ELR (cell line): ENCODE measurements around the gene WDR4.
"Not testable (repeated sequence)": the region's sequence is repeated elsewhere in the genome, so short reads cannot be mapped to it uniquely, and the experiment has no call there.

Experiments
- DNase-seq: peaks from one replicate; pipeline ENCODE4 v3.0.0-alpha.2; 2015; ENCODE audit warnings: low read depth

WDR4 gene

DNA sequence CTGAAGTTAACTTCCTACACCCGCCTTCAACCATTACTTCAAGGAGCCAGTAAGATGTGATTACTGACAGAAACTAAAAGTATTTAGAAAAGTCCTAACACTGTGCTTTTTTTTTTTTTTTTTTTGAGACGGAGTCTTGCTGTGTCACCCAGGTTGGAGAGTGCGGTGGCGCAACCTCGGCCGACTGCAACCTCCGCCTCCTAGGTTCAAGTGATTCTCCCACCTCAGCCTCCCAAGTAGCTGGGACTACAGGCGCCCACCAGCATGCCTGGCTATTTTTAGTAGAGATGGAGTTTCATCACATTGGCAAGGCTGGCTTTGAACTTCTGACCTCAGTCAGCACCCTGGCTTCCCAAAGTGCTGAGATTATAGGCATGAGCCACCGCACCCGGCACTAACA lies 3.5 kb downstream of the WDR4 start:
- DNase-seq: not testable (repeated sequence)

DNA sequence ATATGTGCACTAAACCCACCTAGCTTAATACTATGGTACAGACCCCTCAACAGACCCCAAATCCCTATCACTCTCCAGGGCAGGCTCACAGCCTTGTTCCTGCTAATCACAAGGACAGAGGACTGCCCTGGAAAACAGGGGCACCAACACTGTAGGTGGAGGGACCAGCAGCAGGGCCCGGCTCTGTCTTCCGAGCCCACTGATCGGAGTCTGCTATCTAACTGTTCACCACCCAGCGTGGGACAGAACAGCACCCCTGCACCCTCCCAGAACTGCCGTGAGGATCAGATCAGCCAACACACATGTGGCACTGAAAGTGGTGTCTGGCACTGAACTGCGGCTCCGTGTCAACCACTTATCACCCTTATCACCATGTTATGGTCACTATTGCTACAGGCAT lies 6.2 kb downstream of the WDR4 start:
- no peak for DNase-seq

DNA sequence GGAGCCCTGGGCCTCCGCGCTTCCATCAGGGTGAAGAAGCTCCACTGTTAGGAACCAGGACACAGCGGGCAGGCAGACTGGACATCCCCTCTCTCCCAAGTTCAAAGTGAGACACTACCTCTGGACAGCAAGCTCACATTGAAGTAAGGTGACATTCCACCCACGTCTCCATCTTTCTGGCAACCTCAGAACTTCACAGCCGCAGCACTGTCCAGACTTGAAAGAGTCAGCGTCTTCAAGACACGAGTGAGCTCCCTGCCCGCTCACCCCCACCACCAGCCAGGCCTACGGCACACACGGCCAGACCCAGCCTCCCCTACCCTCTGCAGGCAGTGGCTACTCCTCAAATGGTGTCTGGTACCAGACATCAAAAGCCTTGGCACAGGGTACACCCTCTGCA lies 11.1 kb downstream of the WDR4 start:
- DNase-seq: no peak

DNA sequence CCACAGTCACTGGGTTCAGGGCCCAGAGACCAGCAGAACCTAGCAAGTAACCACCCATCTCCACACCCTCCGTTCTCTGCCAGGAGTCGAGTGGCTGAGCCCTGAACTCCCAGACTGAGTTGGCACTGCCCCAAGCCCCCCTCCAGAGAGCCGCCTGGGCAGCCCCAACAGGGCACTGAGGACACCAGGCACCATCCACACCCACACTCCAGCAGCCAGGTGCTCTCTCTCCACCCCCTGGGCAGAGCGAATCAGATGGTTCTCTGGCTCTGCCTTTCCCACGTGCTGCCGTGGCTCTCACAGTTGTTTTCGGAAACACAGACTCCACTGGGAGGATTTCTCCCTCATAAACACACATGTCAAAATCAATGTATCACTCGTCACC lies 13.6 kb downstream of the WDR4 start:
- DNase-seq: no peak

DNA sequence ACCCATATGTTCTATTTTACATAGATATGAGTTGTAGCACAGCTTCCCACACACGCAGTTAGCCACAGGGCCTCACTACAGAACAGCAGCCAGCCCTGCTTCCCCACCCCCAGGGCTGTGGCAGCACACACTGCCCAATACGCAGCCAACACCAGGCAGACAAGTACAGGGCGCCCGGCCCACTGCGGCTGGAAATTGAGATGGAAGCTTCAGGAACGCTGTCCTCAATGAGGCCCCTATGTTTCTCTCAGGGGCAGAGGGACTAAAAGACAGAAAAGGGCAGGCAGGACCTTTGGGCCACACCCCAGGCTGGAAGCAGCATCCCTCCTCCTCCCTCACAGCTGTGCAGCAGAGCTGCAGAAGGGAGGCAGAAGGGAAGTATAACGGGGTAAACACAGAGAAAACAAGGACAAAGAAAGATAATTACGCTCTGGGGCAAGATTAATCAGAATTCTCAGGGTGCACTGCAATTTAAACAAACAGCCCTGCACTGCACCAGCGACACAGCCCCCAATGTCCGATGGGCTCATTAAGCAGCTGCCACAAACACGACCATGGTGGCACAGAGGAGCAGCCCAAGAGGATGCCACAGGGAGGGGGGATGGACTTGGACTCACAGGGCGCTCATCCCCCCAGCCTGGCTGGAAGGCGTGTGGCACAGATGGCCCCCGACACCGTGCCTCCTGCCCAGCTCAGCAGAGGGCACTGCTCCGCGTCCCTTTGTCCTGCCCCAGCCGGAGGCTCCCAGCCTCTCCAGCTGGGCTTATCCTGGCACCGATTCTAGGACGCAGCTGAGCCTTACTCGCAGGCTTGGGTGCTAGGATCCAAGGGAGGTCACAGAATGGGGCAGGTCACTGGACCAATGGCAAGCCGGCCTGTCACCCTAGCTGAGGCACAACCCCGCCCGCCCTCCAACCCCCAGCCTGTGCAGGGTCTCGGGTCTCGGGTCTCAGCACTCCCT lies 14.2 kb downstream of the WDR4 start:
- no peak for DNase-seq

DNA sequence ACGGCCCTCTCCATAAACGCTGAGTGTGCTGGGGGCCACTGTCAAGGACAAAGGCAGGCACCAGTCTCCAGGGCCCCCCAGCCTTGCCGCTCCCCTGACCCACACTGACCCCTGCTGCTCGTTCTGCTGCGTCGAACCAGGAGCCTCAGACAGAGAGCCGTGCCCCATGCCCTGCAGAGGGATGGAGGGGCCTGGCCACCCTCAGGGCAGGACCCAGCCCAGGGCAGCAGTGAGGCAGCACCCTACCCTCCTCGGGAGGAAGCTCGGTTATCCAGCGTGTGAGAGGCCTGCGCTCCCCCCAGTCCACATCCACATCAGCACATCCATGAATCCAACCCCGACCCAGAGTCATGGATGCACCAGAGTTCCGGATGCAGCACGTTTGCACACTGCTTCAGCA lies 15.1 kb downstream of the WDR4 start:
- DNase-seq: no peak

DNA sequence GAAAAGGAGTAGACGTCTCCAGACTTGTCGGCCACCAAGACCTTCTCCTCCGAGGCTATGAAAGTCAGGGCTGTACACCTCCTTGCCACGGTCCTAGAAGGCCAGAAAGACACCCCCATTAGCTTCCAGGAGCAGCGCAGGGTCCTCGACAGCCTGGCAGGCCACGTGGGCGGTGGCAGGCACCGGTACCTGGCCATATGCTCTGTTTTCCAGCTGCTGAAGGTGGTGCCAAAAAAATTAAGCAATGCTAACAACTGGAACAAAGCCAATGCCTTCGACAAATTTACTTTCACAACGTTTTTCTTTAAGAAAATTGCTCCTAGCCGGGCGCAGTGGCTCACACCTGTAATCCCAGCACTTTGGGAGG lies 15.9 kb downstream of the WDR4 start:
- no peak for DNase-seq

DNA sequence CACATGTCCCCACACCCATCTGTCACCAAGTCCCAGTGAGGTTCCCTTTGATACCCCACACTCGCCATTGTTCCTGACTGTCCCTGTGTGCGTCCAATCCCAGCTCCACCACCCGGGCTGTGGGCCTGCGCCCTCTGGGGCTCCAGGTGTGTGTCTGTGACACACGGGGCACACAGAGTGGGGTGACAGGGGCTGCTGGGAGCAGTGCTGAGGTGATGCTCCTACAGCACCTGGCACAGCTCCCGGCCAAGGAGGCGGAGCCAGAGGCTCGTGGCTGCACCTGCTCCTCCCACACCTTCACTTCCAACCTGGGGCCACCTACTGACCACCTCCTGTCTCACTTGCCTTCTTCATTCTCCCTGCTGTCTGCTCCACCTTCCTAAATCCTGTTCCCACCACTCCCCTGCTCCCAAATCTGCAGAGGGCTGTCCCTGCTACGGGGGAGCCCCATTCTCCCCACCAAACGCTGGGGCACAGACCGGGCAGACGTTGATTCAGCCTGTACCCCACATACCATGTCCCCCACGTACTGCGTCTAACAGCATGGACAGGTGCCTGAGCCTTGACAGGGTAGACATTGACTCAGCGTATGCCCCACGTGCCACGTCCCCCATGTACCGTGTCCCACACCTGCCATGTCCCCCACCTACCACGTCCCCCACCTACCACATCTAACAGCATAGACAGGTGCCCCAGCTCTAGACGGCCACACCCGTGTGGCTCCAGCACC lies 16.4 kb downstream of the WDR4 start:
- no peak for DNase-seq

DNA sequence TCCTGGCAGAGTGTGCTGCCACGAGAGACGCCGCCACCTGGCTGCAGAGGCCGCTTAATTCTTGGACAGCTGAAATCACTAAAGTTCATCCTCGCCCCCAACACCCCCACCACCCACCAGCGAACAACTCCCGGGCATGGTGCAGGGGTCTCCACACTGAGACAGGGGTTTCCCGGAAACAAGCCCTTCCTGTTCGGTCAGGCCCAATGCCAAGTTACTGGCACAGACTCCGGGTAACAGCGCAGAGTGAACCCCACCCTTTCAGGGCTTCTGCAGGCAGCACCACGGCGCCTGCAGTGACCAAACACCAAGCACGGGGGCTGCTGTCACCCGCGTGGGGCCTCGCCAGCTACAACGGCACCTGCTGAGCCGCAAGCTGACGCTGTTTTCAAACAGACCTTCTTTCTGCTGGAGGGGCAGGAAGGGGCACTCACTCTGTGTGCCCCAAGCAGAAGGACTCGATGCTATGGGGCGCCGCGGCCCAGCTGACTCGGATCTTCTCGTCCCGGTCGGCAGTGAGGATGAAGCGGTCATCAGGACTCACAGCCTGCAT lies 17.4 kb downstream of the WDR4 start:
- no peak for DNase-seq

DNA sequence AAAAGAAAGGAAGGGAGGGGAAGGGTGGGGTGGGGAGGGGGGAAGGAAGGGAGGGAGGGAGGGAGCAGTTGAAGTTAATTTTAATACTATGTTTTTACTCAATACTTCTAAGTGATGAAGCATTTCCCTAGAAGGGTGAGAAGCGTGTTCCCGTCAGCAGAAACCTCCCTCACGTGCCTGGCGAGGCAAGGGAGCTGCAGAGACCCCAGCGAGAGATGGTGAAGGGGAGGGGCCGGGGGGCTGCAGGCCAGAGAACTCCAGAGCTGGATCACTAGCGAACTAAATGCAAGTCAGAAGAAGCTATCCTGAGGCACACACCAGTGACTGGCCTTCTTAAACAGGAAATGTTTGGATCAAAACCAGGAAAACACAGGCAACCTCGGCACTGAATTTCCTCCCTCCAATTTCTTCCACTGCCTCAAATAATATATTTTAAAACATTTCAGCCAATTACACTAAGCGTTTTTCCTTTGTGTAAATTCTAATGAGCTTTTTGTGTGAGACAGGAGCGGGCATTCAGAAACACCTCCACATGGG lies 18.0 kb downstream of the WDR4 start:
- DNase-seq: no peak

DNA sequence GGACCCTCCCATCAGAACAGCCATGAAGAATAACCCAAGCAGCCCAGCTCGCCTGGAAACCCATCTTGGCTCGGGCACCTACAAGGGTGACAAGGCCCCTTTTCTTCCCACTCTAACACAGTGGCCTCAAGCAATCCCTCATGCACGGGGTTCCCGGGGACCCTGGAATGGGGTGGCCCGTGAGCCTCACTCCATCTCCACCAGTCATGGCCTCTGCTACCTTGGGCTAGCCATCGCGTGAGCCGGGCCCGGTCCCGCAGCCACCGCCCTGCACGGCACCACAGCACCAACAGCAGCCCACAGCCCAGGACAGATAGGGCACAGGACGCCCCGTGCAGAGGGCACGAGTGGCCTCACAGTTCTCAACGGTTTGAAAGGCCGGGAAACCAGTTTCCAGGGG lies 19.0 kb downstream of the WDR4 start:
- no peak for DNase-seq

DNA sequence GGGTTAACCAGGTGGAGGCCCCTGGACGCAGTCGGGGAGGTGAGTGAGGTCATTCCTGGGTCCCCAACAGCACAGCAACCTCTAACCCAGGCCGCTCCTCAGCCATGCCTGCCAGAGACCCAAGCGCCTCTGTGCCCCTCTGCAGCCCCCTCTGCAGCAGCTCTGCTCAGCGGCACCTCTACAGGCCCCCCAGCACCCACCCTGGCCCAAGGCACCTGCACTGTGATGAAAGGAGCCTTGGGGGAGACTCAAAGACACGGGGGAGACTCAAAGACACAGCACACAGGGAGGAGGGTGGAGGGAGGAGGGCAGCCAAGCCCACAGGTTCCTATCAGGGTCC lies 19.5 kb downstream of the WDR4 start:
- DNase-seq: no peak

DNA sequence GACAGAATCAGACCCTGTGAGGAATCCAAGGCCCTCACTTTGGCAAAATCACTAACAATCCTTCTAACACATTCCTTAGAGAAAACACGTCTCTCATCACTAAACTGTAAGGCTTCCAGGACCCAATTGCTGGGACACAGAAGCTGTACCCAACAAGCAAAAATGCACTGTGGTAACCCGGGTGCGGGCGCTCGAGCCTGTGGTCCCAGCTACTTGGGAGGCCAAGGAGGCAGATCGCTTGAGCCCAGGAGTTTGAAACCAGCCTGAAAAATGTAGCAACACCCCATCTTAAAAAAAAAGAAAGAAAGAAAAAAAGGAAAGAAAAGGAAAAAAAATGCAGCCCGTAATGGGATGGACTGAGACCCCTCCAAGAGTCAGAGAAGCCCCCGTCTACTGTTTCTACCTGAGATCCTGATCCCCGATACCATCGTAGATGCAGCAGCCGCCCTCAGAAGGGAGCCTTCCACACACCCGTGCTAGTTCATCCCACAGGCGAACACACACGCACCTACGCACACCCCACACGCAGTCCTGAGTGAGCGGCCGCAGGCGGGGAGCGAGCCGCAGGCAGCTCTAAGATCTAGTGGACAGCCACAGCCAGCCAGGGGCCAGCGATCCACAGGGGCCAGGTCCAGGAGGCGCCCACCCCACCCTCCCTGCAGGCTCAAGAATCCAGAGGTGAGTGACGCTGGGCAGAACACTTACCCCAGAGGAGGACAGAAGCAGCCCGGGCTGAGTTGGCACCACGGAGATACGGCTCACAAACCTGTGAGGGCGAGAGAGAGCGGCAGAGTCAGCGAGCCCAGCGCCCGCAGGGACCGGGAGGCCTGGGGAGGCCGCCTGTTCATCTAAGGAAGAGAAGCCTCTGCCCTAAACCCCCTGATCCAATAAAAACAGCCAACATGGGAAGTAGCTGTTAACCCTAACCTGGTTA lies 20.1 kb downstream of the WDR4 start:
- DNase-seq: no peak

DNA sequence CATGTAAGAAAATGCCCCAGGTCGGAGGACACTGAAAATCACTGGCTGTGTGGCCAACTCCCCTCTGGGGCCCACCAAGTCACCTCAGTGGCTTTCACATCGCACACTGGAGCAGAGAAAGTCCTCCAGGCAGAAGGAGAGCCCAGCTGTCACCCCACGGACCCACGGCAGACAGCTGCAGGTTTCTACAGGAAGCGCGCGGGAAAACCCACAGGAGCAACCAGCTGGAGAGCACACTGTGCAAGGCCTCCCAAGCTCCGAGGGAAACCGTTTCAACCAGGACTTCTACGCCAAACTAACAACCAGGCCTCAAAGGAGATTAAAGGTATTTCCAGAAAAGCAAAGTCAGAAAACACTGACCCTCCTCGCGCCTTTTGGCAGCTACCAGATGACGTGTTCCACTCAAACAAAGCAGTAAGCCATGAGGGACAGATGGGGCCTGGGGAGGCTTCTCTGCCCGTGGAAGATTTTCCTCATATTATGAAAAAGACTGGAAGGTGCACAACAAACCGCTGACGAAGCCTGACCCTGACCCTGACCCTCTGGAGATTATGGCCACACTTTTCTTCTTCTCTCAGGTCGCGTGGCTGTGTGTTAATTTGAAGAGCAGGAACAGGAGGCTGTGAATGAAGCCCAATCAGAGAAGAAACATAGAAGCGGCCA lies 21.0 kb downstream of the WDR4 start:
- DNase-seq: no peak

DNA sequence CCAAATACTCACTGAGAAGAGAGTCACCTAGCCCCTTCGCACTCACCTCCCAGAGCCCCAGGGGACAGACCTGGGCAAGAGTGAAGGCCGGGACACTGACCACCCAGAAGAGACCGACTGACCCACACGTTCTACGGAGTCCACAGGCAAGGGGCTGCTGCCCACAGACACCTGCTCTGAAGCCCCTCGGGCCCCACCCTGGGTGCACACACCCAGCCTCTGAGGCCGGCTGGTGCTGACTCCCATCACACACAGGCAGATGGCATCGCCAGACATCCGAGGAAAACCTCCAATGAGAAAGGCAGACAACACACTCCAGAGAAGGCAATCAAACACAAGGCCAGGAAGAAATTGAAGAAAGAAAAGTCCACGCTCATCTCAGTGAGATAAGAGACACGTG lies 22.1 kb downstream of the WDR4 start:
- DNase-seq: no peak

DNA sequence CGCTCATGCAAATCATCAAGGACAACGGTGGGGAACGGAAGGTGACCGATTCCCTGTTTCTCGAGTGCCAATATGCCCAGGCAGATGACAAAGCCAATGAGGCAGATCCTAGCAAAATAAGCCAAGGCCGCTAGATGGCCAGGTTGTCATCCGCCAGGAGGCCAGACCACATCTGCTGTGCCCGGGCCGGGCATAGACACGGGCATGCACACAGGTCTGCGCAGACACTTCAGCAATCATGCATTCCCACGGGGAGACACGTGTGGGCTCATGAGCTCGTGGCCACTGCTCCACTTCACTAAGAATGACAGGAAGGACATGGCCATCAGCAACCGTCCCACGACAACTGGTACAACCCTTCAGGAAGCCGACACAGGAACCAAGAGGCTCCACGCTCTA lies 23.4 kb downstream of the WDR4 start:
- DNase-seq: no peak

DNA sequence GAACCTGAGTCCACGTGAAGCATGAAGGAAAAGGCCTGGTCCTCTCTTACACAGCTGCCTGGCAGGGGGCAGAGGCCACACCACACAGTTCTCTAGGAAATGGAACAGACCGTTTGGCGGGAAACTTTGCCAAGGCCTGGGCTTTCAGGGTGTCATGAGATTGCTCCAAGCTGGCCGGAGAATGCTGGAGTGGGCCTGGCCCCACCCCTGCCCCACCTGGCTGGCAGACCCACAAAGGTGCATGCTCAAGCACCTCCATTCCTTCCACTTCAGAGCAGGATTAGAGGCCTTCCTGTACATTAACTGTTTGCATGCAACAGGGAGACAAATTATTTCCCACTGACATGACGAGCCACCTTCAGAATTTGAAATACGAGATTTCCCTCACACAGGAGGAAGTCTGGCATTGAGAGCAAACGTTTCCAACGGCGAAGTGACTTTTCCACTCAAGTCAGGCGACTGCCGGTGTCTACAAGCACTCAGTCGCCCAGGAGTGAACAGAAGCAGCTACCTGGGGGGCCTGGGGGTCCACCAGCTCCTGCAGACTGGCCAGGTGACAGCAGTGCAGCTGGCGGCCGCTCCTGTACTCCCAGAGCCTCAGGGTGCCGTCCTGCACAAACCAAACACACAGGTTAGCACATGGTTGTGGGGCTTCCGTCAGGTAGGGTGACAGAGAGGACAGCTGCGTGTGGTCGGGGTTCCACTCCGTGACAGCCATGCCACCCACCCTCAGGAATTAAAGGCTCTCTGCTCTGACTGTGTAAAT lies 24.0 kb downstream of the WDR4 start:
- DNase-seq: no peak

DNA sequence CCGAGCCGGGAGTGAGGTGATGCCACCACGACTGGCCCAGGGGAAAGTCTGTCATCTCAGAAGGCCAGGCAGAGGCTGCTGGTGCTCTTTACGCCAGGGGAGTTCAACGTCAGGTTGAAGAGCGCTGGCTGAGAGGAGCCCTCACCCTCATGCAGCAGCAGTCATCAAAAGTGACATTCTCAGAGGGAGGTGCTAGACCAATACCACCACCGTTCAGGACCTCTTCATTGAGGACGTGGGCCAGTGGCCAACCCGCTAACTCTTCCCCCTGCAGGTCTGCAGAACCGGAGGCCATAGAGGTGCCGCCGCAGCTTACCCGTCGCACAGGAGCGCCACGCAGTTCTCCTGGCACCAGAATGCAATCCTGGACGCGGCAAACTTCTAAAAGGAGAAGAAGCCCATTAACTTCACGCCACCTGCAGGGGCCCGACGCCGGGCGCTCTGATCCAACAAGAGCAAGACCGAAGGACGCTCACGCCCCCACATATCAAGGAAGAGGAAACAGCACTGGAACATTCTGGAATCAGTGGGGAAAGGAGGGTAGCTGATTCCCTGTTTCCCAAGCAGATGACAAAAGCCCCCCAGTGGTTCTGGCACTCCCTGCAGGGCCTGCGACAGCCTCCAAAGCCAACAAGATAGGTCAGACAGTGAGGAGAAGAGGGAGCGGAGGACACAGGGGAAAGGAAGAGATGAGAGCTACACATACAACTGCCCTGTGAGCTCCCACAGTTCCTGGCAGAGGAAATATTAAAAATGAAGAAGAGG lies 24.9 kb downstream of the WDR4 start:
- DNase-seq: no peak

DNA sequence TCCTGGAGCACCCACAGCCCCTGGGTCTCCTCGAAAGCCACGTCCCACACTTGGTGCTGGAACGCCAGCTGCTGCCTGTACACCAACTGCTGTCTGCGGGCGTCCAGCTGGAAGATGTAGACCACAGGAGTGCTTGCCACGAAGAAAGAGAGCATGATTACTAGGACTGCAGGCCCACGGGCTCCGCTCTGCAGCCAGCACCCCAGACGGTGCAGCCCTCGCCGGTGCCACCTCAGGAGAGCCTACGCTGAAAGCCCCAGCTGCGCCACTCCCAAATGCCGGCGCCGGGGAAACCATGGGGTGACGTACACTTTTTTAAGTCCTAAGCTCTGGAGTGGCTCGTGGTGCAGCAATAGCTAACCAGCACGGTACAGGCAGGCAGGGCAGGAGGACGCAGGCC lies 25.7 kb downstream of the WDR4 start:
- no peak for DNase-seq
